DOHH2 (cell line): ENCODE data around the gene TRERF1.

Experiments
- CTCF ChIP-seq: fragments of 200-600 bp; sonication (generic); IDR thresholded peaks from one replicate; pipeline ENCODE4 v1.5.1; 2014; ENCODE audit warnings: antibody characterized with exemption, mild to moderate bottlenecking, low read depth, low read length; ENCODE audit not compliant: poor library complexity, severe bottlenecking
- EZH2phosphoT487 ChIP-seq: fragments of 200-600 bp; sonication (generic); IDR thresholded peaks from 2 replicates; pipeline ENCODE4 v1.6.1; 2017; ENCODE audit warnings: borderline replicate concordance, mild to moderate bottlenecking, antibody characterized with exemption, low read length, moderate library complexity, mixed read lengths

GRCh38 chr6:42295181-42295580 lies 156.5 kb downstream of the TRERF1 start:
- TF ChIP-seq CTCF (no peak), EZH2phosphoT487 (no peak)
